ENCODE results near the gene DIPK1A.

The DIPK1A gene

GRCh38 chr1:92792340-92792782 is 168.9 kb downstream of the DIPK1A start:
- no peak for DNase-seq (ENCODE audit: low spot score)

Measured in cerebellar cortex (tissue), 1 donor.